BLaER1 treated with 17β-estradiol and CSF1 and Interleukin-3, amounts not matched to agents 10 nM and 100 nM (cell line): Measurements from ENCODE around the gene DBI.
"Not testable (repeated sequence)": the region's sequence is repeated elsewhere in the genome, so short reads cannot be mapped to it uniquely, and the experiment has no call there.

Source experiments
- H3K27ac ChIP-seq, 11 experiments: shearing (Covaris generic); formaldehyde crosslinking; 2 replicates each; pipeline ENCODE4 v1.8.1; 2022
- H3K27me3 ChIP-seq, 11 experiments: shearing (Covaris generic); formaldehyde crosslinking; 2 replicates each; pipeline ENCODE4 v1.8.1; 2022
- H3K36me3 ChIP-seq, 11 experiments: shearing (Covaris generic); formaldehyde crosslinking; 2 replicates each; pipeline ENCODE4 v1.8.1; 2022
- H3K4me1 ChIP-seq, 10 experiments: shearing (Covaris generic); formaldehyde crosslinking; 2 replicates each; pipeline ENCODE4 v1.8.1; 2022
- H3K4me2 ChIP-seq, 11 experiments: shearing (Covaris generic); formaldehyde crosslinking; 2 replicates each; pipeline ENCODE4 v1.8.1; 2022
- H3K4me3 ChIP-seq, 10 experiments: shearing (Covaris generic); formaldehyde crosslinking; 2 replicates each; pipeline ENCODE4 v1.8.1; 2022
- H3K9ac ChIP-seq, 11 experiments: shearing (Covaris generic); formaldehyde crosslinking; 2 replicates each; pipeline ENCODE4 v1.8.1; 2022
- H3K9me3 ChIP-seq, 11 experiments: shearing (Covaris generic); formaldehyde crosslinking; replicated peaks in 1 of 11; 2 replicates each; pipeline ENCODE4 v1.8.1; 2022
- H4K20me1 ChIP-seq, 11 experiments: shearing (Covaris generic); formaldehyde crosslinking; 2 replicates each; pipeline ENCODE4 v1.8.1; 2022
- Cebpa-rat ChIP-seq, 11 experiments: shearing (Covaris generic); IDR thresholded peaks; 2 replicates each; pipeline ENCODE4 v1.8.1; 2022

Gene DBI

GRCh38 chr2:119367472-119368099 is 809 bp downstream of the DBI start:
- Histone ChIP-seq H3K27ac (peak overlapping the region; percentile 77 to 99 (median 98)), H3K4me3 (peak overlapping the region; percentile 78 to 97 (median 88))

DNA sequence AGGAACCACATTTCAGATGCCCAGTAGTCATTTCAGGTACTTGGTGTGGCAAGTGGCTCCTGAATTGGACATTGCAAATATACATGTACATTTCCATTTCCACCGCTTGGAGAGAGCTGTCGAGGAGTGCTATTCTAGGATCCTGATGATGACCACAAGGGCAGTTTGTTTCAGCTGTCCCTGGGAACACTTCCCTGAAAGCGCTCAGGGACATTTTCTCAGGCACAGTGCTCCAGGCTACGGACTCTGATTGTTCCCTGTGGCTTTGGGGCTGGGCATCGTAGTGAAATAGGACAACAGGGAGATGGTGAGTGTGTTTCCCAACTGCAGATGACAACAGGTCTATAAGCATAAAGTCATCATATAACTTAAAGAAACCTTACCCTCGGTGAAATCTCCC is 3.1 kb downstream of the DBI start:
- peak overlapping the region in 2 of 11 experiments; percentile 4 to 92; a peak in 4 of 22 replicates for H3K9ac ChIP-seq
- peak overlapping the region in 2 of 10 experiments; percentile 32 to 93; a peak in 2 of 20 replicates for H3K4me3 ChIP-seq
- peaks cover 45 to 65% (median 58%) of the 10 kb centered on the region in 11 experiments; a peak in 21 of 22 replicates for H4K20me1 ChIP-seq
- H3K27ac ChIP-seq, result no peak overlapping the region
- H3K9me3 ChIP-seq, result peaks cover 14 to 32% (median 20%) of the 10 kb centered on the region in 11 experiments; a peak in 19 of 22 replicates
- H3K4me2 ChIP-seq, result peak overlapping the region; percentile 89 to 99 (median 96); a peak in 21 of 22 replicates
- TF ChIP-seq Cebpa-rat (IDR thresholded peaks at IDR 0.05), result no peak
- peaks cover 68 to 80% (median 74%) of the 10 kb centered on the region in 10 experiments for H3K4me1 ChIP-seq
- no peaks in the 10 kb centered on the region for H3K27me3 ChIP-seq
- H3K36me3 ChIP-seq, result peaks cover 62 to 71% (median 69%) of the 10 kb centered on the region in 11 experiments

More at GRCh38 chr2:119367472-119368099, 809 bp downstream of the DBI start:
- peaks cover 65 to 77% (median 71%) of the 10 kb centered on the region in 10 experiments for H3K4me1 ChIP-seq
- peaks cover 46 to 50% (median 47%) of the 10 kb centered on the region in 11 experiments for H3K36me3 ChIP-seq
- H3K27me3 ChIP-seq, result no peaks in the 10 kb centered on the region
- H3K9ac ChIP-seq, result peak overlapping the region; percentile 89 to 97 (median 92)
- peak overlapping the region; percentile 89 to 99 (median 96) for H3K4me2 ChIP-seq
- H3K9me3 ChIP-seq, result peaks cover 0 to 9% (median under 1%) of the 10 kb centered on the region in 11 experiments; a peak in 10 of 22 replicates
- H4K20me1 ChIP-seq, result peaks cover 45 to 56% (median 54%) of the 10 kb centered on the region in 11 experiments; a peak in 21 of 22 replicates
- no peak for TF ChIP-seq Cebpa-rat (IDR thresholded peaks at IDR 0.05)

DNA sequence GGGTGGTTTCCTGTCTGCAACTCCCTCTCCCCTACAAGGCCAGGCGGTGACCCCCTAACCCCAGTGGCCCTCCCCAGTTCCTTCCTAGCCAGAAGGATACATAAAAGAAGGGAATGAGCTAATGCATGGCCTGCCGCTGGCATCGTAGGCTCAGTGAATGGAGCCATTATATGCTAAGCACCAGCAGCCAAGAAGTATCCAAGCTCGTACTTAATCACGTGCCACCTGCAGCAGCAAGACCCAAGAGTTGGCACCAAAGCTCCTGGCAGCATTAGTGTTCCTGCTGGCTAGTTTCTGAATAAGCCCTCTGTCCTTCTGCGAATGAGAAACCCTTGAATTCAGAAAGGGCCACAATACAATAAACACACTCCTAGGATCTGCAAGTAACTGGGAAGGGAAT is 4.3 kb downstream of the DBI start:
- Histone ChIP-seq H3K9ac (peak overlapping the region in 7 of 11 experiments; percentile 12 to 61 (median 43); a peak in 7 of 22 replicates), H3K27me3 (no peaks in the 10 kb centered on the region), H3K4me2 (peak overlapping the region; percentile 61 to 99 (median 95)), H3K4me3 (peak overlapping the region in 1 of 10 experiments; percentile 8; a peak in 1 of 20 replicates), H3K4me1 (peaks cover 64 to 80% (median 72%) of the 10 kb centered on the region in 10 experiments), H3K9me3 (peaks cover 14 to 35% (median 20%) of the 10 kb centered on the region in 11 experiments; a peak in 19 of 22 replicates), H4K20me1 (peaks cover 45 to 65% (median 58%) of the 10 kb centered on the region in 11 experiments; a peak in 21 of 22 replicates), H3K36me3 (peaks cover 62 to 74% (median 71%) of the 10 kb centered on the region in 11 experiments), H3K27ac (peak overlapping the region in 4 of 11 experiments; percentile 14 to 66 (median 58); a peak in 4 of 22 replicates)
- TF ChIP-seq Cebpa-rat (IDR thresholded peaks at IDR 0.05), result no peak

DNA sequence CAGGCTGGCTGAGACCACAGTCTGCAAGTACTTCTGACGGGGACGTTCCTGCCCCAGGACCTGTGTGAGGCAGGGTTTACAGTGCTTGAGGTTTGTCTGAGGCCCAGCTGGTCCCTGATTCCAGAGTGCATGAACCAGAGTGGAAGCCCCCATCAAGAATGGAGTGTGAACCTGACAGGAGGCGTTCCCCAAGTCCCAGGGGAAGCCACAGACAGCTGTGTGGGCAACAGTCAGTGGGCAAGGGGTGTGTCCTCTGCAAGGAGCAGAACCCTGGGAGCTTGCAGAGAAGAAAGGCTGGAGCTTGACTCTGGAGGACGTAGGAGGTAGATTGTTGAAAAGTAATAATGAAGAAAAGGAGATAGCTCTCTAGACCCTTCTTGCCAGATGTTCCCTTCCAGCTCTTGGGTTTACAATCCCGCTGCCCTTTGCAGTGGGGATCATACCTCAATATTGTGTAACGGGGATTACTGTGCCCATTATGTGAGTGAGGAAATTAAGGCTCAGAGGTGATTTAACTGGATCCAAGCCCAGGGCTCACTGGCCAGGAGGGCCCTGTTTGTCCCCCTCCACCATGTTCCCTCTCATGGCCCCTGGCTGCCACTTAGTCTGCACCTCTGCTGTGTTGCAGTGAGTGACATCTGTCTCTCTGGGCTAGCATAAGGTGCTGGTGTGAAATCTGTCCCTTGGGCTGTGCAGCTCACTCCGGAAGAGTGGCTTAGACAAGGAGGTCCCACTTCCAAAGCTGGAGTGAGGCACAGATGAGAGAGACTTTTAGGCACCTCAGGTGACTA is 6.2 kb downstream of the DBI start:
- no peaks in the 10 kb centered on the region for H3K27me3 ChIP-seq
- H3K4me2 ChIP-seq, result peak overlapping the region; percentile 61 to 99 (median 95); a peak in 21 of 22 replicates
- peak overlapping the region in 10 of 11 experiments; percentile 28 to 74 (median 58); a peak in 17 of 22 replicates for H3K27ac ChIP-seq
- peaks cover 80 to 93% (median 87%) of the 10 kb centered on the region in 10 experiments for H3K4me1 ChIP-seq
- peaks cover 14 to 35% (median 20%) of the 10 kb centered on the region in 11 experiments; a peak in 19 of 22 replicates for H3K9me3 ChIP-seq
- peaks cover 62 to 73% (median 71%) of the 10 kb centered on the region in 11 experiments for H3K36me3 ChIP-seq
- TF ChIP-seq Cebpa-rat (IDR thresholded peaks at IDR 0.05), result no peak
- peak overlapping the region in 7 of 10 experiments; percentile 9 to 39 (median 29); a peak in 9 of 20 replicates for H3K4me3 ChIP-seq
- peak overlapping the region in 9 of 11 experiments; percentile 18 to 61 (median 43); a peak in 12 of 22 replicates for H3K9ac ChIP-seq
- peaks cover 38 to 55% (median 48%) of the 10 kb centered on the region in 11 experiments; a peak in 21 of 22 replicates for H4K20me1 ChIP-seq

DNA sequence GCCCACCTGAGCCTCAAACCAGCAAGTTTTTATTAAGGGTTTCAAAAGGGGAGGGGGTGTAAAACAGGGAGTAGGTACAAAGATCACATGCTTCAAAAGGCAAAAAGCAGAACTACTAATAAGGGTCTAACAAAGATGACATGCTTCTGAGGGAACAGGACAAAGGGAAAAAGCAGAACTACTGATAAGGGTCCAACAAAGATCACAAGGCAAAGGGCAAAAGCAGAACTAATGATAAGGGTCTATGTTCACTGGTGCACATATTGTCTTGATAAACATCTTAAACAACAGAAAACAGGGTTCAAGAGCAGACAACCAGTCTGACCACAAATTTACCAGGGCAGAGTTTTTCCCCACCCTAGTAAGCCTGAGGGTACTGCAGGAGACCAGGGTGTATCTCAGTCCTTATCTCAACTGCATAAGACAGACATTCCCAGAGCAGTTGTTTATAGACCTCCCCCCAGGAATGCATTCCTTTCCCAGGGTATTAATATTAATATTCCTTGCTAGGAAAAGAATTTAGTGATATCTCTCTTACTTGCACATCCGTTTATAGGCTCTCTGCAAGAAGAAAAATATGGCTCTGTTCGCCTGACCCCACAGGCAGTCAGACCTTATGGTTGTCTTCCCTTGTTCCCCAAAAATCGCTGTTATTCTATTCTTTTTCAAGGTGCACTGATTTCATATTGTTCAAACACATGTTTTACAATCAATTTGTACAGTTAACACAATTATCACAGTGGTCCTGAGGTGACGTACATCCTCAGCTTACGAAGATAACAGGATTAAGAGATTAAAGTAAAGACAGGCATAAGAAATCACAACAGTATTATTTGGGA is 7.3 kb downstream of the DBI start:
- H3K27me3 ChIP-seq, result not testable (repeated sequence)
- H3K4me3 ChIP-seq, result peak overlapping the region in 1 of 10 experiments; percentile 31; a peak in 1 of 20 replicates
- H3K9ac ChIP-seq, result peak overlapping the region in 2 of 11 experiments; percentile 4 to 45; a peak in 3 of 22 replicates
- peaks cover 74 to 93% (median 86%) of the 10 kb centered on the region in 10 experiments for H3K4me1 ChIP-seq
- peaks cover 27 to 43% (median 36%) of the 10 kb centered on the region in 11 experiments; a peak in 21 of 22 replicates for H4K20me1 ChIP-seq
- H3K9me3 ChIP-seq, result peaks cover 14 to 35% (median 20%) of the 10 kb centered on the region in 11 experiments; a peak in 19 of 22 replicates
- H3K36me3 ChIP-seq, result peaks cover 51 to 61% (median 59%) of the 10 kb centered on the region in 11 experiments
- H3K4me2 ChIP-seq, result peak overlapping the region in 9 of 11 experiments; percentile 61 to 99 (median 95); a peak in 12 of 22 replicates
- peak overlapping the region in 9 of 11 experiments; percentile 28 to 74 (median 60); a peak in 14 of 22 replicates for H3K27ac ChIP-seq

GRCh38 chr2:119376406-119376805 is 9.6 kb downstream of the DBI start:
- Histone ChIP-seq H3K36me3 (peaks cover 28 to 38% (median 36%) of the 10 kb centered on the region in 11 experiments), H3K9me3 (peaks cover 14 to 35% (median 20%) of the 10 kb centered on the region in 11 experiments; a peak in 19 of 22 replicates), H3K4me2 (peak overlapping the region; percentile 72 to 89 (median 81); a peak in 21 of 22 replicates), H3K27ac (peak overlapping the region in 10 of 11 experiments; percentile 45 to 86 (median 80); a peak in 18 of 22 replicates), H4K20me1 (peaks cover 6 to 21% (median 15%) of the 10 kb centered on the region in 11 experiments; a peak in 18 of 22 replicates), H3K4me1 (peaks cover 51 to 81% (median 68%) of the 10 kb centered on the region in 10 experiments), H3K9ac (peak overlapping the region in 7 of 11 experiments; percentile 50 to 76 (median 67); a peak in 9 of 22 replicates)
- not testable (repeated sequence) for H3K4me3 ChIP-seq, H3K27me3 ChIP-seq

- peak overlapping the region in 10 of 11 experiments; percentile 45 to 86 (median 80); a peak in 21 of 22 replicates for H3K27ac ChIP-seq
These were observed 10.0 kb downstream of the DBI start for GRCh38 chr2:119376810-119377209.

More at GRCh38 chr2:119376810-119377209, 10.0 kb downstream of the DBI start:
- Histone ChIP-seq H3K4me3 (peak overlapping the region in 6 of 10 experiments; percentile 2 to 37 (median 26); a peak in 5 of 20 replicates), H3K4me2 (peak overlapping the region; percentile 72 to 89 (median 81)), H3K9ac (peak overlapping the region in 9 of 11 experiments; percentile 50 to 76 (median 67); a peak in 18 of 22 replicates), H3K36me3 (peaks cover 24 to 34% (median 32%) of the 10 kb centered on the region in 11 experiments), H3K27me3 (no peaks in the 10 kb centered on the region), H4K20me1 (peaks cover 2 to 17% (median 10%) of the 10 kb centered on the region in 11 experiments; a peak in 18 of 22 replicates), H3K4me1 (peaks cover 47 to 77% (median 64%) of the 10 kb centered on the region in 10 experiments), H3K9me3 (peaks cover 14 to 33% (median 20%) of the 10 kb centered on the region in 11 experiments; a peak in 19 of 22 replicates)
- TF ChIP-seq Cebpa-rat (IDR thresholded peaks at IDR 0.05), result no peak
